HepG2 (cell line): ENCODE measurements around the gene LDHAL6B. TPM values are rescaled to one million over a fixed set of nuclear protein-coding genes. Genes with fewer than 3 reads are reported as not detected.

Experiments used
- ATAD3A ChIP-seq: sonication (generic); formaldehyde crosslinking; IDR thresholded peaks from 2 replicates; pipeline ENCODE4 v1.4.0; 2020; ENCODE audit warnings: missing genetic modification reagents
- ATM ChIP-seq: fragments of 450-650 bp; IDR thresholded peaks from 2 replicates; pipeline ENCODE4 v1.7.1; 2017; ENCODE audit warnings: mild to moderate bottlenecking, borderline replicate concordance
- CC2D1A ChIP-seq: sonication (generic); formaldehyde crosslinking; IDR thresholded peaks from 2 replicates; pipeline ENCODE4 v1.8.1; 2023; ENCODE audit warnings: mild to moderate bottlenecking, missing genetic modification reagents
- HNF4A ChIP-seq: sonication (generic); formaldehyde crosslinking; IDR thresholded peaks from 2 replicates; pipeline ENCODE4 v1.4.0; 2020; ENCODE audit warnings: missing genetic modification reagents
- IKZF1 ChIP-seq: fragments of 450-650 bp; IDR thresholded peaks from 2 replicates; pipeline ENCODE4 v1.7.1; 2016
- IRX3 ChIP-seq: sonication (generic); formaldehyde crosslinking; IDR thresholded peaks from 2 replicates; pipeline ENCODE4 v1.8.1; 2023; ENCODE audit warnings: mild to moderate bottlenecking, low read depth, missing genetic modification reagents, borderline replicate concordance
- JDP2 ChIP-seq: sonication (generic); formaldehyde crosslinking; IDR thresholded peaks from 2 replicates; pipeline ENCODE4 v1.8.1; 2022; ENCODE audit warnings: missing genetic modification reagents, borderline replicate concordance
- POLR2AphosphoS2 ChIP-seq: IDR thresholded peaks from 2 replicates; pipeline ENCODE4 v1.6.1; 2011; ENCODE audit warnings: low read depth, low read length, improper control_type of control experiment
- REL ChIP-seq: sonication (generic); formaldehyde crosslinking; conservative IDR thresholded peaks from 2 replicates; pipeline ENCODE4 v1.8.0; 2022; ENCODE audit warnings: mild to moderate bottlenecking, missing genetic modification reagents, moderate library complexity
- RORA ChIP-seq: sonication (generic); formaldehyde crosslinking; IDR thresholded peaks from 2 replicates; pipeline ENCODE4 v1.5.0; 2020; ENCODE audit warnings: mild to moderate bottlenecking, missing genetic modification reagents, moderate library complexity
- SOX5 ChIP-seq: IDR thresholded peaks from 2 replicates; pipeline ENCODE4 v1.6.1; 2016; ENCODE audit warnings: borderline replicate concordance
- STAT5B ChIP-seq: sonication (generic); formaldehyde crosslinking; IDR thresholded peaks from 2 replicates; pipeline ENCODE4 v1.4.0; 2020; ENCODE audit warnings: missing genetic modification reagents
- WIZ ChIP-seq: sonication (generic); formaldehyde crosslinking; IDR thresholded peaks from 2 replicates; pipeline ENCODE4 v1.5.1; 2020; ENCODE audit warnings: mild to moderate bottlenecking, missing genetic modification reagents
- ZBTB1 ChIP-seq: sonication (generic); formaldehyde crosslinking; IDR thresholded peaks from 2 replicates; pipeline ENCODE4 v1.4.0; 2020; ENCODE audit warnings: missing genetic modification reagents, borderline replicate concordance
- ZNF33B ChIP-seq: sonication (generic); formaldehyde crosslinking; IDR thresholded peaks from 2 replicates; pipeline ENCODE4 v1.5.1; 2020; ENCODE audit warnings: mild to moderate bottlenecking, missing genetic modification reagents
- ZNF34 ChIP-seq: sonication (generic); formaldehyde crosslinking; IDR thresholded peaks from 2 replicates; pipeline ENCODE4 v1.4.0; 2020; ENCODE audit warnings: mild to moderate bottlenecking, missing genetic modification reagents, borderline replicate concordance
- ZNF446 ChIP-seq: sonication (generic); formaldehyde crosslinking; IDR thresholded peaks from 2 replicates; pipeline ENCODE4 v1.5.0; 2020; ENCODE audit warnings: mild to moderate bottlenecking, missing genetic modification reagents
- polyA plus RNA-seq, 8 experiments: library from polyadenylated mRNA; depleted of rRNA in 3 of 8; stranded (reverse) in 7 of 8; unstranded in 1 of 8; fragments of >200 nt; fragmentation: Illumina TruSeq in 4 of 8; extraction: Trizol in 4 of 8; gene quantifications; 2 replicates each; pipeline versions ENCODE4 v1.2.1 to v1.2.3, GENCODE V29; 2011 to 2016; ENCODE audit warnings: low read depth in 4 of 8, missing spikeins in 1 of 8, mixed read lengths in 1 of 8; ENCODE audit not compliant: insufficient read depth in 1 of 8
- total RNA-seq, 5 experiments: library from RNA; depleted of rRNA; stranded (reverse); fragments of >200 nt; fragmentation: Illumina TruSeq; extraction: Trizol; gene quantifications; 2 replicates each; pipeline ENCODE4 v1.2.3, GENCODE V29; 2016; ENCODE audit warnings: low read depth in 1 of 5
- TF ChIP-seq, protein P1 (sequence below), 2 experiments: sonication (generic) in 1 of 2; formaldehyde crosslinking in 1 of 2; IDR thresholded peaks; 2 replicates each; pipeline versions ENCODE4 v1.4.0 to v1.6.1; 2016 to 2020; ENCODE audit warnings: borderline replicate concordance in 1 of 2, low read depth in 1 of 2, mild to moderate bottlenecking in 1 of 2, missing genetic modification reagents in 1 of 2
- TF ChIP-seq, protein P2 (sequence below): sonication (generic); formaldehyde crosslinking; IDR thresholded peaks from 2 replicates; pipeline ENCODE4 v1.5.0; 2020; ENCODE audit warnings: mild to moderate bottlenecking, missing genetic modification reagents
- TF ChIP-seq, protein P3 (sequence below): sonication (generic); formaldehyde crosslinking; IDR thresholded peaks from 2 replicates; pipeline ENCODE4 v1.8.1; 2023; ENCODE audit warnings: mild to moderate bottlenecking, moderate library complexity, missing genetic modification reagents
- TF ChIP-seq, protein P4 (sequence below): sonication (generic); formaldehyde crosslinking; IDR thresholded peaks from 2 replicates; pipeline ENCODE4 v1.9.0; 2021; ENCODE audit warnings: missing genetic modification reagents, mild to moderate bottlenecking, borderline replicate concordance

The LDHAL6B gene
- total and polyA plus RNA-seq, 2 of the 13 experiments (the other 11 are each of a cell fraction or from before 2014, with no cell fraction given) = not detected

DNA sequence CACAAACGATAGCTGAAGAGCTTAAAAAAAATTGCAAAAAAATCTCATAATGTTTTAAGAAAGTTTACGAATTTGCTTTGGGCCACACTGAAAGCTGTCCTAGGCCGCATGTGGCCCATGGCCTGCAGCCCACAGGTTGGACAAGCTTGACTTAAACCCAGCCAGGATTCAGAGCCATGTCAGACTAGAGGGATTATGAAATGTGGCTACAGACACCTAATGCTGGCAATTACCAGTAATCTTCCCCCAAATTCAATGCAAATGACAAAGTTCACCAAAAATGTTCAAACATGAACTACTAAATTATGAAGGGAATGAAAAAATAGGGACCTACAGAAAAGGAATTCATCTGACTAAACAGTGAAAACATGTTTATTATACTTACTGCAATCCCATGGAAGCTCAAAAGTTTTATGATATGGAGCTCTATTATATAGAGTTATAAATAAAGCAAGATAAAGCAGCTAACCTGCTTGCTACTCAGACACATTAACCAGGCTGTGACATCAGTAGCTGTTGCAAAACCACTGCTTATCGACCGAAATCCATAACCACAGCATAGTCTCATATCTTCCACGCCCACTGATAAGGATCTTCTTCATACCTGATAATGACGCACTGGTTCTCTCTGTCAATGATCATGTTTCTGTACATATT is 49.2 kb downstream of the LDHAL6B start (continued):
- TF ChIP-seq, protein P1, sequence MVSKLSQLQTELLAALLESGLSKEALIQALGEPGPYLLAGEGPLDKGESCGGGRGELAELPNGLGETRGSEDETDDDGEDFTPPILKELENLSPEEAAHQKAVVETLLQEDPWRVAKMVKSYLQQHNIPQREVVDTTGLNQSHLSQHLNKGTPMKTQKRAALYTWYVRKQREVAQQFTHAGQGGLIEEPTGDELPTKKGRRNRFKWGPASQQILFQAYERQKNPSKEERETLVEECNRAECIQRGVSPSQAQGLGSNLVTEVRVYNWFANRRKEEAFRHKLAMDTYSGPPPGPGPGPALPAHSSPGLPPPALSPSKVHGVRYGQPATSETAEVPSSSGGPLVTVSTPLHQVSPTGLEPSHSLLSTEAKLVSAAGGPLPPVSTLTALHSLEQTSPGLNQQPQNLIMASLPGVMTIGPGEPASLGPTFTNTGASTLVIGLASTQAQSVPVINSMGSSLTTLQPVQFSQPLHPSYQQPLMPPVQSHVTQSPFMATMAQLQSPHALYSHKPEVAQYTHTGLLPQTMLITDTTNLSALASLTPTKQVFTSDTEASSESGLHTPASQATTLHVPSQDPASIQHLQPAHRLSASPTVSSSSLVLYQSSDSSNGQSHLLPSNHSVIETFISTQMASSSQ (IDR thresholded peaks at IDR 0.05; ENCODE audit: low read depth) = peak; percentile 75
- TF ChIP-seq, protein P1 (CRISPR knock-in tag; IDR thresholded peaks at IDR 0.05; ENCODE audit: borderline replicate concordance) = peak; percentile 50; the same call in 1 of the 2 replicates
- TF ChIP-seq CC2D1A (CRISPR knock-in tag) = no peak
- TF ChIP-seq ATM = no peak
- TF ChIP-seq, protein P2, sequence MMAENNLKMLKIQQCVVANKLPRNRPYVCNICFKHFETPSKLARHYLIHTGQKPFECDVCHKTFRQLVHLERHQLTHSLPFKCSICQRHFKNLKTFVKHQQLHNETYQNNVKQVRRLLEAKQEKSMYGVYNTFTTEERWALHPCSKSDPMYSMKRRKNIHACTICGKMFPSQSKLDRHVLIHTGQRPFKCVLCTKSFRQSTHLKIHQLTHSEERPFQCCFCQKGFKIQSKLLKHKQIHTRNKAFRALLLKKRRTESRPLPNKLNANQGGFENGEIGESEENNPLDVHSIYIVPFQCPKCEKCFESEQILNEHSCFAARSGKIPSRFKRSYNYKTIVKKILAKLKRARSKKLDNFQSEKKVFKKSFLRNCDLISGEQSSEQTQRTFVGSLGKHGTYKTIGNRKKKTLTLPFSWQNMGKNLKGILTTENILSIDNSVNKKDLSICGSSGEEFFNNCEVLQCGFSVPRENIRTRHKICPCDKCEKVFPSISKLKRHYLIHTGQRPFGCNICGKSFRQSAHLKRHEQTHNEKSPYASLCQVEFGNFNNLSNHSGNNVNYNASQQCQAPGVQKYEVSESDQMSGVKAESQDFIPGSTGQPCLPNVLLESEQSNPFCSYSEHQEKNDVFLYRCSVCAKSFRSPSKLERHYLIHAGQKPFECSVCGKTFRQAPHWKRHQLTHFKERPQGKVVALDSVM (CRISPR knock-in tag) = no peak
- TF ChIP-seq ZNF34 (CRISPR knock-in tag) = no peak
- TF ChIP-seq ATAD3A (CRISPR knock-in tag) = no peak
- TF ChIP-seq, protein P3, sequence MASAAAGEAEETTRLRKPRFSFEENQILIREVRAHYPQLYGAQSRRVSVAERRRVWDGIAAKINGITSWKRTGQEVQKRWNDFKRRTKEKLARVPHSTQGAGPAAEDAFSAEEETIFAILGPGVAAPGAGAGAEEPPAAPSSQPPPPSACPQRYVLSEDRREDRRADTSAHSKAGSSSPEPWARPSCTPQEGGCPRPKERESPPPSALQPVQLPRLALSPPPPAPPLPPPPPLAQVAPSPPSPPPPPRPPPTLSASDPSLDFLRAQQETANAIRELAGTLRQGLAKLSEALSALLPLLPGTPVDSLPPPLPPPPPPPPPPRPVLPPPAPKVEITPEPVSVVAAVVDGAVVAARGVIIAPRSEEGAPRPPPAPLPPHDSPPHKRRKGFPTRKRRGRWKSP (CRISPR knock-in tag) = no peak
- TF ChIP-seq HNF4A (CRISPR knock-in tag) = peak; percentile 61
- no peak for TF ChIP-seq IRX3
- TF ChIP-seq SOX5 (CRISPR knock-in tag) = peak; percentile 61; the same call in 1 of the 2 replicates
- no peak for TF ChIP-seq JDP2
- no peak for TF ChIP-seq POLR2AphosphoS2
- no peak for TF ChIP-seq ZNF33B (CRISPR knock-in tag)
- TF ChIP-seq ZBTB1 = no peak
- no peak for TF ChIP-seq IKZF1
- TF ChIP-seq, protein P4, sequence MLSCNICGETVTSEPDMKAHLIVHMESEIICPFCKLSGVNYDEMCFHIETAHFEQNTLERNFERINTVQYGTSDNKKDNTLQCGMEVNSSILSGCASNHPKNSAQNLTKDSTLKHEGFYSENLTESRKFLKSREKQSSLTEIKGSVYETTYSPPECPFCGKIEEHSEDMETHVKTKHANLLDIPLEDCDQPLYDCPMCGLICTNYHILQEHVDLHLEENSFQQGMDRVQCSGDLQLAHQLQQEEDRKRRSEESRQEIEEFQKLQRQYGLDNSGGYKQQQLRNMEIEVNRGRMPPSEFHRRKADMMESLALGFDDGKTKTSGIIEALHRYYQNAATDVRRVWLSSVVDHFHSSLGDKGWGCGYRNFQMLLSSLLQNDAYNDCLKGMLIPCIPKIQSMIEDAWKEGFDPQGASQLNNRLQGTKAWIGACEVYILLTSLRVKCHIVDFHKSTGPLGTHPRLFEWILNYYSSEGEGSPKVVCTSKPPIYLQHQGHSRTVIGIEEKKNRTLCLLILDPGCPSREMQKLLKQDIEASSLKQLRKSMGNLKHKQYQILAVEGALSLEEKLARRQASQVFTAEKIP (CRISPR knock-in tag) = no peak
- TF ChIP-seq ZNF446 (CRISPR knock-in tag) = no peak
- no peak for TF ChIP-seq WIZ (CRISPR knock-in tag)
- no peak for TF ChIP-seq RORA (CRISPR knock-in tag)
- no peak for TF ChIP-seq STAT5B (CRISPR knock-in tag)
- no peak for TF ChIP-seq REL (CRISPR knock-in tag)
